HTERT RPE-1 (cell line): ENCODE results near the gene PKLR.

Source experiments
- in situ Hi-C: fragments of 300-500 bp; cut with MboI; formaldehyde crosslinking; loops from 4 replicates; pipeline ENCODE4 v1.14.3; 2020; ENCODE audit warnings: low sequenced_read_pairs

The PKLR gene

GRCh38 chr1:155285631-155286044 lies 15.6 kb downstream of the PKLR start:
- in situ Hi-C loops = no loop called here

DNA sequence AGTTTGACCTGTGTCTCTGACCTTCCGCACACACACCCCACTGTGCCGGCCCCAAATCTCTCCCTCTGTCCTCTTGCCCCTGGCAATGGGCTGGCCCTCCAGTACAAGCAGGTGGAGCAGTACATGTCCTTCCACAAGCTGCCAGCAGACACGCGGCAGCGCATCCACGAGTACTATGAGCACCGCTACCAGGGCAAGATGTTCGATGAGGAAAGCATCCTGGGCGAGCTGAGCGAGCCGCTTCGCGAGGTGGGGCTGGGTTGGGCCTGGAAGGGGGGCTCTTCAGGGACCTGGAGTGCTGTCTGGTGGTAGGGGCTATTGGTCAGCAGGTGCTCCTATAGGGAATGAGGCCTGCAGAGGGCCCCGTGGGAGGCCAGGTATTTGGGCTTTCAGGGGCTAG lies 16.2 kb downstream of the PKLR start:
- in situ Hi-C loops = no loop called here

- in situ Hi-C loops = no loop called here
Measured at GRCh38 chr1:155284476-155284875, 16.8 kb downstream of the PKLR start.

DNA sequence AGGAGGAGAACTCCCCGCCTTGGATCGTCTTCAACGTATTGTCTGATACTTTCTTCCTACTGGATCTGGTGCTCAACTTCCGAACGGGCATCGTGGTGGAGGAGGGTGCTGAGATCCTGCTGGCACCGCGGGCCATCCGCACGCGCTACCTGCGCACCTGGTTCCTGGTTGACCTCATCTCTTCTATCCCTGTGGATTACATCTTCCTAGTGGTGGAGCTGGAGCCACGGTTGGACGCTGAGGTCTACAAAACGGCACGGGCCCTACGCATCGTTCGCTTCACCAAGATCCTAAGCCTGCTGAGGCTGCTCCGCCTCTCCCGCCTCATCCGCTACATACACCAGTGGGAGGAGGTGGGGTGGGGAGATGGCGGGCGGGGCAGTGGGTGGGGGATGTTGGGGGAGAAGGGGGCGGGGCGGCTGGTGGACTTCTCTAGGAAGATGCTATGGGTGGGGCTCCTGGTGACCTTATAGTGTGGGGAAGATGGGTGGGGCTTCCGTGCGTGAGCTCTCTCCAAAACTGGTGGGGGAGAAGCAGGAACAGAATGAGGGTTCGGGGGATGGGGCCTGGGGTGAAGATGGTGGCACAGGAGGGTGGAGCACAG lies 18.6 kb downstream of the PKLR start:
- in situ Hi-C loops = no loop called here

DNA sequence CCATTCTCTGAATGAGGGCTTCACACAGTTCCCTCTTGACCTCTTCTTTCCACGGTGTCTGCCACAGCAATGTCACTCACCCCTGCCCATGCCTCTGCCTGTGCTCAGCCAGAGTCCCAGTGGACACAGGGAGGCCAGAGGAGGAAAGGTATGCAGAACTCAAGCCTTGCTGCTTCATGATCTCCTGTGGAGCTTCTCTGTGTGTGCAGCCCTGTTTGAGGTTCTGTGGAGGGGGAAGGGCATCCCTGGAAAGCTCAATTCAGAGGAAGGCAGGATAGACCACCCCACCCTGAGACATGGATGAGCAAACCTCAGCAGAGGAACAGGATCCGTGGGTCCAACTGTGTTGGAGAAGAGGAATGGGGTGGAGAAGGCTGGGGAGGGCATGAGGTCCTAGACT lies 22.0 kb downstream of the PKLR start:
- in situ Hi-C loops = no loop called here

GRCh38 chr1:155278689-155279160 lies 22.5 kb downstream of the PKLR start:
- in situ Hi-C loops = no loop called here

GRCh38 chr1:155277902-155278688 lies 23.1 kb downstream of the PKLR start:
- in situ Hi-C loops = no loop called here

- in situ Hi-C loops = no loop called here
Measured at GRCh38 chr1:155277070-155277901, 24.0 kb downstream of the PKLR start, which contains the start of gene HCN3. Gene HCN3, plus strand, starts transcription at chr1:155277463. Its CDS starts 128 bp downstream, at chr1:155277591.

DNA sequence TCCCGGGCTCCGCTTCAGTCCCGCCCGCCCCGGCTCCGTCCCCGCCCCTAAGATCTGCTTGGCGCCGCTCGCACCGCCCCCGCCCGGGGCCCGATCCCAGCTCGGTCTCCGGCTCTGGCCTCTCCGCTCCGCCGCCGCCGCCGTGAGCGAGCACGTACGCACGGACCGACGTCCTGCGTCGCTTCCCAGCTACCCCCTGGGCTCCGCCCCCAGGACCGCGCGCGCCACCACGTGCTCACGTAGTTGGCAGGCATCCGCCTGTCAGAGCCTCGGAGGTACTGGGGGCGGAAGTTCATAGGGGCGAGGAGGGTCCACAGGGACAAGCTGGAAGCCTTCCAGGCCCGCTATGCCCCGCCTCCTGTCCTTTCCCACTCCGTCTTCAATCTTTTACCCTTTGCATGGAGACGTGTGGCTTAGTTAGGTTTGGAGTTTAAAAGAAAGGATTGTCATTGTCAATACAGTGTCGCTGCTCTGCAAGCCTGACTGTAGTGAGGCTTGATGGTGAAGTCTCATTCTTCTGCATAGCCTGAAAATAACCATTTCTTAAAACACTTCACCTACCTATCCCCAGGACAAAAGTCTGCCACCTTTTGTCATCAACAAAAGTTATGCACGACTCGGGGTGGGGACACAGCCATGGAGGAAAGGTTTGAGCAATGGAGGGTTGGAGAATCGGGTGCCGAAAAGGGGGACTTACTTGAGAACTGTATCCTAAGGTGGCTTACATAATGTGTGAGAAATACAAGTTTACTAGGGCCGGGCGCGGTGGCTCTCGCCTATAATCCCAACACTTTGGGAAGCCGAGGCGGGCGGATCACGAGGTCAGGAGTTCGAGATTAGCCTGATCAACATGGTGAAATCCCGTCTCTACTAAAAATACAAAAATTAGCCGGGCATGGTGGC lies 27.6 kb downstream of the PKLR start, which contains the start of gene CLK2:
Gene CLK2 (minus strand): TSS at position 162 of the 903 bp plus-strand sequence. CDS start 2,527 bp downstream, outside the sequence.
- in situ Hi-C loops = no loop called here

DNA sequence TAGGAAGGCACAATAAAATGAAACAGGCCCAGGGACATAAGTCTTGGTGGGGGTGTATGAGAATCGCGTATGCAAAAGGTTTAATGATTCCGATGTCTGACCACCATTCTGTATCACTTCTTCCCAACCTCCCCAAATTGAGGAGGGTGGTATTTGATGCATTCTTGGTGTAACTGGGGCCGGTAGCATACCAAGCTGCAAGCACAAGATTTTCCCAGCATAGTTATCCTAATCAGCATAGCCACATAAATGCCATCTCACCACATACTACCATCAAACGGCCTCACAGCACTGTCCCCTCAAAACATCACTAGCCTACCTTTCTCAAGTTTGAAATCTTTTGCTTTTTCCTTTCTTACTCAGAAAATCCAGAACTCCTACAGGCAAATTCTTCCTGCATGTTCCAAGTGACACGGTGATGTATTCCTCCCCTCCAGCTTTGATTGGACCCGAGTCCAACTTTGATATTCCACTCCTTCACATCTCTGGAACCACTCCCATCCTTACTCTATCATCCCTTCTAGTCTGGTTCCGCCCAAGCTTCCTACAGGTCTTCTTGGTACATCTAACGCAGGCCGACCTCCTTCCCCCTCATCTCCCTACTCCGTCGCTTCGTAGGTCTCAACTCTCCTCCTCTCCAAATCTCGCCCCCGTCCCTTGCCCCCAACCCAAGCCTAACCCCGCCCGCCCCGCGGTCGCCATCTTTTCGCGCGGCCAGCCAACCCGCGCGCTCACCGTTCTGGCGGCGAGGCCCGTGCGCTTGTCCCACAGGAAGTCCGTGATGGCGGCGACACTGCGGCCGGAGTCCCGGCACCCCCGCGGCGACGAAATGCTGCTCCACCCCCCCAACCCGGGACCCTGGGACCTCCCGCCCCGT lies 28.5 kb downstream of the PKLR start:
- in situ Hi-C loops = no loop called here

DNA sequence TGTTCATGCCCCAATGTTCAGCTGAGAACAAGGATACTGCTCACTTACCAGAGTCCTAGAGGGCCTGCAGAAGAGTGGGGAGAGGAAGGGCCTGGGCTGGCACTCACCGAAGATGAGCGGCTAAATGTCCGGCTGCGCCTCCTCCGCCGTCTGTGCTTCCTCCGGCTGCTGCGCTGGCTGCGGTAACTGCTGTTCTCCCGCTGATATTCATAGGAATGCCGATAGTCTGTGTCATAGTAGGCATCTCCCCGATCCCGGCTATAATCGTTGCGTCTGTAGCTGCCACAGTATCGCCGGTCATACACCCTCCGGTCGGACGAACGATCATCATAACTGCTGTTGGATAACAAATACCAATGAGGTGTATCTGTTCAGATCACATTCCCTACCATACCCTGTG lies 31.9 kb downstream of the PKLR start:
- in situ Hi-C loops = no loop called here

DNA sequence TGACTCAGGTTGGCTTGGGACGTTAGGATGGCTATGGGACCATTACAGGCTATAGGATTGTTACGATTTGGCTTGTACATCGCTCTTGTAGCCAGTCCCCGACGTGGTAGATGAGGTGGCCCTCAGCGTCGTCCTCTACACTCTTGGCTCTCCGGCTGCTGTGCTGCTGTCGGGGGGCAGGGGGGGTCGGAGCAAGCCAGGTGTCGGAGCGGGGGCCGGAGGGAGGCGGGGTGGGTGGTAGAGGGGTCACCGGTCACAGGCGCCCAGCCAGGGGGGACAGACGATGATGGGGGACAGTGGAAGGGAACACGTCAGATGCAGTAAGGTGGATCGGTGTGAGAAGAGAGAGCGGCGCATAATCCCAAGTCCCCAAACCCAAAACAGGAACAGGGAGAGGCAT lies 32.6 kb downstream of the PKLR start:
- in situ Hi-C loops = no loop called here

GRCh38 chr1:155267373-155267772 lies 33.9 kb downstream of the PKLR start:
- in situ Hi-C loops = no loop called here

- in situ Hi-C loops = no loop called here
Measured at GRCh38 chr1:155266553-155266952, 34.7 kb downstream of the PKLR start.

DNA sequence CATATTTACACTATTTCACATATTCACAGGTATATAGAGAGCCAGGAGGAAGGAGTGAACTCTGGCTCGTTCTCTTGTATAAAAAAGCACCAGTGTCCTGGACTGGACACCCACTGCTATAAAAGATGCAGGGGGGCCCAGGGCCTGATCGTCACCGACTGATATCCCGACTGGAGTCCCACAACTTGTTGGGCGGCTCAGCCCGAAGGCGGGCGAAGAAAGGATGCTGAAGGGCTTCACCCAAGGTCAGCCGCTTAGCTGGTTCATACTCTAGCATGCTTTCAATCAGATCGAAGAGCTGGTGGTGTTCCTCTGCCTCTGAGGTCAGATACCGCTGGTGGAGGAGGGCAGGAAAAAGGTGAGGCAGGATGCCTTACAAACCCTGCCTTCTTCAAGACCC lies 38.2 kb downstream of the PKLR start:
- in situ Hi-C loops = no loop called here

- in situ Hi-C loops = no loop called here
Measured at GRCh38 chr1:155261852-155262673, 39.2 kb downstream of the PKLR start, which contains the start of gene SCAMP3. Gene SCAMP3, minus strand, starts transcription at chr1:155262360. Its CDS starts 209 bp downstream, at chr1:155262151.

- in situ Hi-C loops = no loop called here
Measured at GRCh38 chr1:155261493-155261851, 39.8 kb downstream of the PKLR start.

DNA sequence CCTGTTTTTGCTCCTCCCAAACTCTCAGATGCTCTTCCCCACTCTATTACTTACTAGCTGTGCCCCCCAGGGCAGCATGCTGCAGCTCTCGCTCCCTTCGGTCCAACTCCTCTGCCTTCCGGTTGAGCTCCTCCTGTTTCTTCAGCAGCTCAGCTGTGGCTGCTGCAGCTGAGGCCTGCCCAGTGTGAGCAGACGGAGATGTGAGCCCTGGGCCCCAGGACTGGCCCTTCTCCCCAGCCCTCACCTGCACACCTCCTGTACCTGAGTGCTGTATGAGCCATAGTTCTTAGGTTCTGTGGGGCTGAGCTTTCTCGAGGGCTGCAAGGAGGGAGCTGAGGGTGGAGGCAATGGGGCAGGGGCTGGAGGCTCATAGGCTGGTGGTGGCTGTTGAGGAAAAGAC lies 41.0 kb downstream of the PKLR start:
- in situ Hi-C loops = no loop called here
